GM21390 (cell line): Measurements from ENCODE around the gene OR2F1.

Experiments
- ATAC-seq: cut with Tn5 transposase; IDR thresholded peaks from one replicate; pipeline ENCODE4 v1.9.1; 2021; ENCODE audit not compliant: unreplicated experiment

The OR2F1 gene

GRCh38 chr7:143954544-143954943, at the start of gene OR2F1:
Gene OR2F1 (plus strand): TSS chr7:143954844. CDS start chr7:143959971, 5,127 bp downstream.
- ATAC-seq, result no peak

- no peak for ATAC-seq
These were observed 49.1 kb upstream of the OR2F1 start for GRCh38 chr7:143905509-143905908.

GRCh38 chr7:143906151-143906550, 48.5 kb upstream of the OR2F1 start:
- ATAC-seq, result no peak

GRCh38 chr7:143906895-143907294, 47.7 kb upstream of the OR2F1 start:
- ATAC-seq, result no peak

- no peak for ATAC-seq
These were observed 46.5 kb upstream of the OR2F1 start for GRCh38 chr7:143908120-143908519.

- ATAC-seq, result no peak
These were observed 44.8 kb upstream of the OR2F1 start for GRCh38 chr7:143909863-143910262.

GRCh38 chr7:143910473-143911248, 44.0 kb upstream of the OR2F1 start:
- no peak for ATAC-seq

- ATAC-seq, result no peak
These were observed 40.6 kb upstream of the OR2F1 start for GRCh38 chr7:143913945-143914615.

- ATAC-seq, result no peak
These were observed 39.5 kb upstream of the OR2F1 start for GRCh38 chr7:143914938-143915652.

GRCh38 chr7:143924851-143925250, 29.8 kb upstream of the OR2F1 start:
- no peak for ATAC-seq

GRCh38 chr7:143929224-143929920, 25.3 kb upstream of the OR2F1 start:
- ATAC-seq, result peak; percentile 51

- no peak for ATAC-seq
These were observed 22.9 kb upstream of the OR2F1 start for GRCh38 chr7:143931739-143932138.

GRCh38 chr7:143934526-143935325, 19.9 kb upstream of the OR2F1 start, which contains the start of gene OR2F2:
Gene OR2F2 (plus strand): TSS chr7:143935233. CDS start chr7:143935233, 0 bp downstream.
- ATAC-seq, result no peak

- no peak for ATAC-seq
These were observed 18.3 kb upstream of the OR2F1 start for GRCh38 chr7:143936087-143937009.

- no peak for ATAC-seq
These were observed 16.0 kb upstream of the OR2F1 start for GRCh38 chr7:143938379-143939243.

- no peak for ATAC-seq
These were observed 9.2 kb upstream of the OR2F1 start for GRCh38 chr7:143945423-143945822.

- no peak for ATAC-seq
These were observed 7.5 kb upstream of the OR2F1 start for GRCh38 chr7:143947111-143947510.

- ATAC-seq, result no peak
These were observed 5.9 kb upstream of the OR2F1 start for GRCh38 chr7:143948733-143949132.
